Adrenal gland (tissue), 12 donors: Measurements from ENCODE around the gene ECT2. TPM values are rescaled to one million over a fixed set of nuclear protein-coding genes. Genes with fewer than 3 reads are reported as not detected.

ENCODE experiments used
- DNase-seq, 7 donors: peaks; one replicate each; pipeline ENCODE4 v3.0.0-alpha.2; 2019 to 2020
- H3K27ac ChIP-seq, 5 donors: fragments of 200-600 bp; sonication (generic) in 4 of 5; 1 replicate in 3 of 5; 2 replicates in 2 of 5; pipeline versions ENCODE4 v1.5.1 to v1.8.0; 2016 to 2020; ENCODE audit warnings: mild to moderate bottlenecking in 1 of 5
- H3K27me3 ChIP-seq: fragments of 200-600 bp; 2 replicates; pipeline ENCODE4 v1.8.0; 2021
- H3K36me3 ChIP-seq, 2 donors: fragments of 200-600 bp; replicated peaks in 1 of 2; 1 replicate in 1 of 2; 2 replicates in 1 of 2; pipeline versions ENCODE4 v1.5.1 to v1.8.0; 2018 to 2022
- H3K4me1 ChIP-seq, 2 donors: fragments of 200-600 bp; replicated peaks in 1 of 2; 1 replicate in 1 of 2; 2 replicates in 1 of 2; pipeline versions ENCODE4 v1.5.1 to v1.8.0; 2018 to 2021
- H3K4me3 ChIP-seq, 4 donors: fragments of 200-600 bp; sonication (generic) in 3 of 4; one replicate each; pipeline ENCODE4 v1.5.1; 2016 to 2018
- H3K9me3 ChIP-seq, 3 donors: fragments of 200-600 bp; sonication (generic) in 1 of 3; replicated peaks in 1 of 3; 1 replicate in 2 of 3; 2 replicates in 1 of 3; pipeline versions ENCODE4 v1.5.1 to v1.8.0; 2016 to 2021
- POLR2A ChIP-seq, 2 donors: fragments of 450-650 bp; IDR thresholded peaks; one replicate each; pipeline ENCODE4 v1.6.1; 2017; ENCODE audit warnings: antibody characterized with exemption in 2 of 2, mild to moderate bottlenecking in 2 of 2, moderate library complexity in 1 of 2
- WGBS, 4 donors: extraction: QIAGEN DNeasy Blood & Tissue Kit in 2 of 4; methylation state at CpG; one replicate each; pipeline versions ENCODE4 v1.1.5 to v1.1.7; 2013 to 2017; 5-methylcytosine and 5-hydroxymethylcytosine counted together
- intact Hi-C, 2 donors: fragments of 100-400 bp; cut with DNase I; formaldehyde crosslinking; loops; one replicate each; pipeline versions ENCODE4 v1.14.1 to v1.15.0; 2022 to 2023
- polyA plus RNA-seq, 3 donors: library from polyadenylated mRNA; stranded (reverse); fragments of 200-250 nt in 2 of 3; fragments of 350-450 nt in 1 of 3; fragmentation: Illumina TruSeq in 1 of 3; extraction: RNeasy Lipid Tissue Mini Kit (QIAGEN cat#74804) in 1 of 3; gene quantifications; one replicate each; pipeline ENCODE4 v1.2.3, GENCODE V29; 2013 to 2014
- total RNA-seq, 9 donors: library from RNA; depleted of rRNA in 4 of 9; stranded (reverse); fragments of >200 nt in 4 of 9; fragments of 120-200 nt in 1 of 9; fragmentation: NEBNext Ultra II Directional in 1 of 9; extraction: Animal tissue kit (Norgen Biotek cat#: 25700) in 1 of 9; gene quantifications; one replicate each; pipeline versions ENCODE4 v1.1.0 to v1.2.4, GENCODE V29; 2013 to 2023
- TF ChIP-seq, protein P1 (sequence below), 6 experiments: fragments of 450-650 bp in 4 of 6; fragments of 200-600 bp in 2 of 6; sonication (generic) in 1 of 6; IDR thresholded peaks; 1 replicate in 5 of 6; 2 replicates in 1 of 6; pipeline versions ENCODE4 v1.5.1 to v1.8.0; 2016 to 2021; ENCODE audit warnings: antibody characterized with exemption in 6 of 6, mild to moderate bottlenecking in 2 of 6, moderate library complexity in 1 of 6
- donor health status: healthy with polysubstance abuse.
- donor health status: Bipolar disorder and iron deficiency.
- donor health status: DM: yes; HTN: yes; CAD: no.
- donor health status: DM: no; HTN: no; CAD: no.
- donor health status: DM: no; HTN: no; CAD: no.
- donor health status: DM: yes; HTN: yes; CAD: no.

ECT2 gene
- total and polyA plus RNA-seq, 12 donors, result 1.4 to 19.7 (median 6.5) TPM

DNA sequence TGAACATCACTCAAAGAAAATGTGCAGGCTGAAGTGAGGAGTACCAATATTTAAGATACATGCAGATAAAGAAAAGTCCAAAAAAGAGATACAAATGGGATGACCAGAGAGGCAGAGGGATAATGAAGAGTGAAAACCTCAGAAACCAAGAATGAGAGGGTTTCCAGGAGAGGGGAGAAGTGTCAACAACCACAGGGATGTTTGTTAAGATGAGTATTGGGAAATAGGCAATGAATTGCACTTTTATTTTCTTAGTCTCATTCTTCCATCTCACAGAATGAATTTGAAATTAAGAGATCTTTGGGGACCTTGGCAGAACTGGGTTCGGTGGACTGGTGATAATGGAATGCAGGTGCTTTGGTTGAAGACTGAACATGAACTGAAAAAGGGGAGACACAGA is 102.5 kb downstream of the ECT2 start:
- TF ChIP-seq, protein P1, sequence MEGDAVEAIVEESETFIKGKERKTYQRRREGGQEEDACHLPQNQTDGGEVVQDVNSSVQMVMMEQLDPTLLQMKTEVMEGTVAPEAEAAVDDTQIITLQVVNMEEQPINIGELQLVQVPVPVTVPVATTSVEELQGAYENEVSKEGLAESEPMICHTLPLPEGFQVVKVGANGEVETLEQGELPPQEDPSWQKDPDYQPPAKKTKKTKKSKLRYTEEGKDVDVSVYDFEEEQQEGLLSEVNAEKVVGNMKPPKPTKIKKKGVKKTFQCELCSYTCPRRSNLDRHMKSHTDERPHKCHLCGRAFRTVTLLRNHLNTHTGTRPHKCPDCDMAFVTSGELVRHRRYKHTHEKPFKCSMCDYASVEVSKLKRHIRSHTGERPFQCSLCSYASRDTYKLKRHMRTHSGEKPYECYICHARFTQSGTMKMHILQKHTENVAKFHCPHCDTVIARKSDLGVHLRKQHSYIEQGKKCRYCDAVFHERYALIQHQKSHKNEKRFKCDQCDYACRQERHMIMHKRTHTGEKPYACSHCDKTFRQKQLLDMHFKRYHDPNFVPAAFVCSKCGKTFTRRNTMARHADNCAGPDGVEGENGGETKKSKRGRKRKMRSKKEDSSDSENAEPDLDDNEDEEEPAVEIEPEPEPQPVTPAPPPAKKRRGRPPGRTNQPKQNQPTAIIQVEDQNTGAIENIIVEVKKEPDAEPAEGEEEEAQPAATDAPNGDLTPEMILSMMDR (IDR thresholded peaks at IDR 0.05), result no peak
- no peak for TF ChIP-seq POLR2A (IDR thresholded peaks at IDR 0.05)
- Histone ChIP-seq H3K36me3 (no peaks in the 10 kb centered on the region), H3K27ac (no peak overlapping the region), H3K4me1 (peaks cover 0 to 24% of the 10 kb centered on the region in 2 donors), H3K4me3 (no peak overlapping the region), H3K27me3 (no peaks in the 10 kb centered on the region), H3K9me3 (no peaks in the 10 kb centered on the region)
- 61 to 82% (median 68%) methylated on average over 1 of the region's 1 CpG for WGBS, 4 donors
- DNase-seq, result no peak
- intact Hi-C loops, result no loop called here

DNA sequence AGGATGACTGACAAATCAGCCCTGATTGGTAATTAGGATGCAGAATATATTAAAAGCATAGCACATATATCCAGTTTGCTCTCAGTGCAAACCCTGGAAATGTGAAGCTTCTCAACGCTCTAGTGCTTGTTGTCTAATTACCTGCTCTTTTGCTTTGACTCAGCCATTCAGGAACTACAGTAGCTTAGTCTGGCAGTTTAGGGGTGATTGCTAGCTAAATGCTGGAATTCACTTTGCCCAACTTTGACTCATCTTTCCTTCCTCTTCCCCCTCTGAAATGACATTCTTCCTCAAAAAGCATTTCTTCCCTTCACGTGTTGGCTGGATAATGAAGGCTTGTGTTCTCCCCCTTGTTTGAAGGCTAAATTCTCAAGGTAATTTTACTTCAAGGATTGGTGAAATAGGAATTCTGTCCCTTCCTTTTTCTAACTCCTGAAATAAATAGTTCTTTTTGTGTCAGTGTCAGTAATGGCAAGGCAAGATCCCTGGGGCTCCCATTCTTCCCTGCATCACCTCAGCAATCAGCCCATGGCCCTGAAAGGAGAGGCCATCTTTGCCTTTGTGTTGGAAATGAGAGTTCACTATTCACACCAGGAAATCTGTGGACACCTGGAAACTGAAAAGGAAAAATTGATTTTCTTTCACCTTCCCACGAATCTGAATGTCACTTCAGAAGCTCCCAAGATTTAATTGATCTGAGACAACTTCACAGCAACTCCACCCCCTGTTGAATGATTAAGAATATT is 103.6 kb downstream of the ECT2 start:
- Histone ChIP-seq H3K27me3 (no peaks in the 10 kb centered on the region), H3K36me3 (no peaks in the 10 kb centered on the region), H3K4me1 (peaks cover 0 to 31% of the 10 kb centered on the region in 2 donors), H3K9me3 (no peaks in the 10 kb centered on the region), H3K27ac (no peak overlapping the region), H3K4me3 (no peak overlapping the region)
- no peak for DNase-seq
- 61 to 76% (median 67%) methylated on average over 3 of the region's 3 CpGs for WGBS, 4 donors
- no peak for TF ChIP-seq POLR2A (IDR thresholded peaks at IDR 0.05)
- TF ChIP-seq, protein P1 (IDR thresholded peaks at IDR 0.05), result no peak
- intact Hi-C loops, result no loop called here

DNA sequence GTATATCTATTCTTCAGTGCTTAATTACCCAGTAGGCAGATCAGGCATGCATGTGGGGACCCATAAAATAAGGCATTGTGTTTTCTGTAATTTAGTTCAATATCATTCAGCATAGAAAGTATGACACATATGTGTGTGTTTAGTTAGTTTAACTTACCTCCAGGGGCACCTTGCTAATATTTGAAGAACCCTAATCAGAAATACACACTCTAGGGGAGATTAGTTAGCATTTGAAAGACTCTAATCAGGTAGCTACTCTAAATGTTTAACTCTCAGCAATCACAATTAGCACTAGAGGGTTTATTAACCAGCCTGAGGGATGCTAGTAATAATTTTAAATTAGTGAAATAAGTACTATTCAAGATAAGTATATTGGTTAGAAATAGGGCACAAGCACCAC is 104.5 kb downstream of the ECT2 start:
- intact Hi-C loops, result no loop called here
- Histone ChIP-seq H3K36me3 (no peaks in the 10 kb centered on the region), H3K4me1 (peaks cover 0 to 31% of the 10 kb centered on the region in 2 donors), H3K4me3 (no peak overlapping the region), H3K27me3 (no peaks in the 10 kb centered on the region), H3K27ac (no peak overlapping the region), H3K9me3 (no peaks in the 10 kb centered on the region)
- TF ChIP-seq POLR2A (IDR thresholded peaks at IDR 0.05), result no peak
- TF ChIP-seq, protein P1 (IDR thresholded peaks at IDR 0.05), result no peak
- DNase-seq, result no peak

DNA sequence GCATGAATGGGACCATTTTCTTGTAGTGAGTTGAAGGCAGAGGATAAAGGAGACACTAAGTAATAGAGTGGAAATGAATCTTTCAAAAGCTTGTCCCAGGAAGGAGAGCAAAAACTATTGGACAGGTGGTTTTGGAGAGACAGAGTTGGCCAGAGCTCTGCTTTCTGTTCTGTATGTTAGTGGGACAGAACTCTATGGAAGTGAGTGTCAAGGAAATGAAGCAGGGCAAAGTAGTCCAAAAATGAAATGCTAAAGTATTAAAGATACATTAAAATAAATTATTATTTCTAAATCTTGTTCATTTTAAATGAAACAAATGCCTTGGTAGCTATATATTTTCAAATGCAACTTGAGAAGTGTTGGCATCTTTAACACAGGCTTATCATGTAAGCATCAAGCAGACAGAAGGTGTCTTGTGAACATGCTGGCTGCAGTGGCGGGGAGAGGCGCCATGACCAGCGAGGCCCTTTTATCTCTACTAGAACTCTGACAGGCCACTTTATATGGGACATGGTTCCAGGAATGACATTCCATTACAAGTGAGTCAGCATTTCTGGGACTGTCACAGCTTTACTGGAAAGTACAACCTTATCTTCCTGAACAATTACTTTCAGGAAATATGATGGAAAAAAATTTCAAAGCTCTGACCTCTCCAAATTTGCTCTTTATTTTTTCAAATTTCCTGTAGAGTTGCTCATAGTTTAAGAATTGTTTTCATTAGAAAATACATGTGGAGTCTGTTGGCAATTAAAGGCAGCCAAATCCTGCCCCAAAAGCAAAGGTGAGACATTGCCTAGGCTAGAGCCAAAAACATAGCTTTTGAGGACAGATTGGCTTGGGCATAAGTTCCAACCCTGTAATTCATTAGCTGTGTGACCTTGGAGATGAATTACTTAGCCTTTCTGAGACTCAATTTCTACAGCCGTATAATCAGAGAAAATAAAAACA is 106.5 kb downstream of the ECT2 start:
- 14 to 23% (median 17%) methylated on average over 4 of the region's 4 CpGs for WGBS, 4 donors
- TF ChIP-seq POLR2A (IDR thresholded peaks at IDR 0.05), result no peak
- TF ChIP-seq, protein P1 (IDR thresholded peaks at IDR 0.05), result no peak
- peak; percentile 48 to 90 (median 83) for DNase-seq
- Histone ChIP-seq H3K4me1 (peaks cover 0 to 31% of the 10 kb centered on the region in 2 donors), H3K27ac (peak overlapping the region in 3 of 5 donors; percentile 51 to 75 (median 72)), H3K4me3 (no peak overlapping the region), H3K9me3 (no peaks in the 10 kb centered on the region), H3K27me3 (no peaks in the 10 kb centered on the region), H3K36me3 (no peaks in the 10 kb centered on the region)
- intact Hi-C loops, result no loop called here
